GM12873 (cell line): ENCODE measurements around the gene CPNE5.

Experiments
- TF ChIP-seq, protein P1 (sequence below): IDR thresholded peaks from 2 replicates; pipeline ENCODE4 v1.5.1; 2012; ENCODE audit warnings: low read depth, mild to moderate bottlenecking, moderate library complexity, low read length, control low read depth; ENCODE audit not compliant: insufficient read depth; ENCODE audit errors: missing control alignments

The CPNE5 gene

DNA sequence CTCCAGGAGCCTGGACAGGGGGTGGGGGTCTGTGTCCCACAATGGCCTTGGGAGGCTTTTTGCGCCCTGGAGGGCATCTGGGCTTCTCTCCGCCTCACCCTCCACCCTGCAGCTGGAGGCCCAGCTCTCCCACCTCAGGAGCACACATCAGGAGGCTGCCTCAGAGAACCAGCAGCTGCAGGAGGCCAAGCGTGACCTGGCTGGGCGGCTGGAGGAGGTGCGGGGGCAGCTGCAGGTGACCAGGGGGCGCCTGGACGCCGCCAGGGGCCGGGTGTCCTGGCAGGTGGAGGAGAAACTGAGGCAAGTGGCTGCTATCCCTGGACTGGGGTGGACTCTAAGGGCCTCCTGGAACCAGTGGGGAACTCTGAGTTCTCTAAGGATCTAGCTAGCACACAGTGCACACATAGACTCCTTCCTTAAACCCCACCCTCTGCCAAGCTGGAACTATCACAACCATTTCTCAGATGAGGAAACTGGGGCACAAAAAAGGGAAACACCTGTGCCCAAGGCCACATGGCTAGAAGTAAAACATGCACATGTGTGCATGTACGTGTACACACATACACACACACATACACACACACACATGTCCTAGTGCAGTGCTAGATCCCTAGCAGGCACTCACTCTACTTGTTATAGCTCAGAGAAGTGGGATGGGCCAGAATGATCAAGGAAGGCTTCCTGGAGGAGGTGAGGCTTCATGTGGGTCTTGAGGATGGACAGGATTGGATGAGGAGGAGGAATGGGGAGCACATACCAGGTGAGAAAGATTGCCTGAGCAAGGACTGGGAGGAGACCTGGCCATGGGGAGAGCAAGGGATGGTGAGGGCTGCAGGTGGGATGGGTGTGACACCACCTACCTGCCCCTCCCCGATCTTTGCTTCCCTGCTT, 118.7 kb downstream of the CPNE5 start:
- TF ChIP-seq, protein P1, sequence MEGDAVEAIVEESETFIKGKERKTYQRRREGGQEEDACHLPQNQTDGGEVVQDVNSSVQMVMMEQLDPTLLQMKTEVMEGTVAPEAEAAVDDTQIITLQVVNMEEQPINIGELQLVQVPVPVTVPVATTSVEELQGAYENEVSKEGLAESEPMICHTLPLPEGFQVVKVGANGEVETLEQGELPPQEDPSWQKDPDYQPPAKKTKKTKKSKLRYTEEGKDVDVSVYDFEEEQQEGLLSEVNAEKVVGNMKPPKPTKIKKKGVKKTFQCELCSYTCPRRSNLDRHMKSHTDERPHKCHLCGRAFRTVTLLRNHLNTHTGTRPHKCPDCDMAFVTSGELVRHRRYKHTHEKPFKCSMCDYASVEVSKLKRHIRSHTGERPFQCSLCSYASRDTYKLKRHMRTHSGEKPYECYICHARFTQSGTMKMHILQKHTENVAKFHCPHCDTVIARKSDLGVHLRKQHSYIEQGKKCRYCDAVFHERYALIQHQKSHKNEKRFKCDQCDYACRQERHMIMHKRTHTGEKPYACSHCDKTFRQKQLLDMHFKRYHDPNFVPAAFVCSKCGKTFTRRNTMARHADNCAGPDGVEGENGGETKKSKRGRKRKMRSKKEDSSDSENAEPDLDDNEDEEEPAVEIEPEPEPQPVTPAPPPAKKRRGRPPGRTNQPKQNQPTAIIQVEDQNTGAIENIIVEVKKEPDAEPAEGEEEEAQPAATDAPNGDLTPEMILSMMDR: no peak

DNA sequence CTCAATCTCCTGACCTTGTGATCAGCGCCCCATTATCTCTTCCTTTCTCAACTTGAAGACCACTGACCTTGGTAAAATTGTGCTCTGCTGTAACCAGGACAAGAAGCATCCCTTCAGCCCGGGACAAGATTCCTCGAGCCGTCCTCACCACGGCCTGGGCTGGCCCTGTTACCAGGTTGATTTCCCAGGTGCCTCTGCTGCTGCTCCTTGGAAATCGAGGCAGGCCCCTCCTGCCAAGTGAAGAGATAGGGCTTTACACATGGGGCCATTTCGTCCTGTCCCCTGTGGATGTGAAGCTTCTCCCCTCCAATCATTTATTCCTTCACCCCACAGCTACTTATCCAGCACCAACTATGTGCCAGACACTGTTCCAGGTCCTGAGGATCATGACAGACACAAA, 120.1 kb downstream of the CPNE5 start:
- TF ChIP-seq, protein P1: no peak

DNA sequence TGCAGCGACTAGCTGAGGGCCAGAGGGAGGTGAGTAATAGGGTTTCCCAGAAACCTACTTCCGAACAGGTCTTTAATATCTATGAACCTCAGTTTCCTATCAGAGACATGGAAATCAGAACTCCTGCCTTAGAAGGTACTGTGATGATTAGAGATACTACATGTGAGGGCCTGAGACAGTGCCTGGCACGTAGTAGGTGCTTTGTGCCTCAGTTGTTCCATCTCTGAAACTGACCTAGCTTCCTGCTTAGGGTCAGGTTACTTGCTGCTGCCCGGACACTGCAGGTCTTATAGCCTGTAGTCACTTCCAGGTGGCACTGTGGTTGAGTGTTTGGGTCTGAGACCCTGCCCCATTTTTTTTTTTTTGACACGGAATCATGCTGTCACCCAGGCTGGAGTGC, 120.7 kb downstream of the CPNE5 start:
- TF ChIP-seq, protein P1: no peak

DNA sequence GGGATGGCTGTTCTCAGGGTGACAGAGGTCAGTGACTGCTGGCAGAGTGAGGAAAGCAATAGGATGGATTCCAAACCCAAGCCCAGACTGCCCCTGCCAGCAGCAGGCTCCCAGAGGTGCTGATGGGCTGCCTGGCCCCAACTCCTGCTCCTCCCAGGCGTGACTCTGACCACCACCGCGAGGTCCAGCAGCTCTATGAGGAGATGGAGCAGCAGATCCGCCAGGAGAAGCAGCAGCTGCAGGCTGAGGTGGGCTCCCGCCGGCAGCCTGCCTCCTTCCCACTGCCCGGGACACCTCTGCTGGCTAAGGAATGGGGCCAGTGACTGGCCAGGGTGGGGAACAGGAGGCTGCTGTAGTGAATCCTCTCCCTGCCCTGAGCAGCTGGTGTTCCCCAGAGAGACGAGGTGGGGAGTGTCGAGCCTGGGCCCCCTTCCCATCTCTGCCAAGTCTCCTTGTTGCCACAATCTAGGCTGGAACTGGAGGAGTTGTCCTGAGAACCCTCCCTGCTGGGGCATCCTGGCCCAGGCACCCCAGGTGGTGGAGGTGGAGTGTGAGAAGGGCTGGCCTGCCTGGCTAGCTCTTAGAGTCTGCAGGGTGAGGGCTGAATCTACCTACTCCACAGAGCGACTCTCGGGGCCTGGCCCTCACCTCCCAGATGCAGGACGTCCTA, 121.2 kb downstream of the CPNE5 start:
- TF ChIP-seq, protein P1: no peak

DNA sequence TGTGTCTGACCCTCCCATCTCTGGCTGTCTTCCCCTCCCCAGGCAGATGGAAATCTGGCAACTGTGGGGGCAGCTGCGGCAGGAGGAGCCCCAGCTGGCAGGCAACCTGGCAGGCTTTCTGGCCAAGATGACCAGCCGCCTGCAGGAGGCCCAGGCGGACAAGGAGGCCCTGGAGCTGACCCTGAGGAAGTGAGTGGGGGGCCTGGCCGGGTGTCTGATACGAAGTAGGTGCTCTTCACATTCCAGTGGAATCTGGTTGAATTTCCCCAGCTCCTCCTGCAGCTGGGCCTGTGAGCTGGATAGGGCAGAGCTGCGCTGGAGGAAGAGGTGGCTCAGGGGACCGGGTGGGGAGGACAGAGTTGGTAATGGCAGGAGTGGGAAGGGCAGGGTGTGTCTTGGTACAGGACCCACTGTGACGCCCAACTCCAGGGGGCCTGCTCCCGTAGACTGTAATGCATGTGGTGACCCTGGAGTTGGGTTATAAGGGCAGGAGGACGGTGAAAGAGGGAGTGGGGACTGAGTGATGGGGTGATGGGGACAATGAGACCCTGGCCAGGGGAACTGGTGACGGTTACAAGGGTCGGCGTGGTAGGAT, 121.9 kb downstream of the CPNE5 start:
- TF ChIP-seq, protein P1: no peak

DNA sequence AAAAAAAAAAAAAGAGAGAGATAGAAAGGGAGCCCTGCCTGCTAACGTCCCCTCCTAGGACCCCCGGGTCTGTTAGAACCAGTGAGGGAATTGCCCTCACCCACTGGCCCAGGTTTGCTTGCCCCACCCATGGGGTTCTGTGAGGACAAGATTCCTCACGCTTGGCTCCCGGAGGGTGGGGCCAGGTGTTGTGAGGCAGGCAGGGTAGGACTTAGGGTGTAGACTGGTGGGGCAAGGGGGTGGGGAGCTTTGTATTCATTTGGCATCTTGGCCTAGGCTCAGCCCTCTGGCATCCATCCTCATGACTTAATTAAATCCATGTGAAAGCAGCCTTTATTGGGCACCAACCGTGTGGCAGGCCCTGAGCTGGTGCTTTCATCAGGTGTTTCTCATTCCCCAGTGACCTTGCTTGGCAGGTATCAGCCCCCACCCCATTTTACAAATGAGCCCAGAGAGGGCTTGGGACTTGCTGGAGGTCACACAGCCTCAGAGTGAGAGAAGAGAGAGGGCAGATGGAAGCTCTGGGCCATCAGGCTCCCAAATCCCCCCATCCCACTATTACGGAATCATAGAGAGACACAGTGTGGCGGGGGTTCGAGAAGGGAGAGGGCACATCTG, 122.7 kb downstream of the CPNE5 start:
- TF ChIP-seq, protein P1: no peak

DNA sequence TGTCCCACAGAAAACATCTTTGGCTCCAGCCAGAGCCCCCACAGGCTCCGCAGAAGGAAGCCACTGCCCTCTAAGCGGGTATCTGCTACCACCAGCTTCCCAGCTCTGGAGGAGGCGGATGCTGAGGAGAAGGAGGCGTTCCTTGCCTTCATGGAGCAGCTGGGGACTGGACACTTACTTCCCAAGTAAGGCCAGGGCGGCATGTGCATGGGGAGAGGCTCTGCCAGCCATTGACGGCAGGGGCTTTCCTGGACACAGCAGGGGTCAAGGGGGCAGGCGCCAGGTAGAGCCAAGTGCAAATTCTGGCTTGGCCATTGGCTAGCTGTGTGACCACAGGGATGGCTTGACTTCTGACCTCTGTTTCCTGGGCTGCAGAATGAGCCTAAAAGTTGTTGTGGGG, 123.8 kb downstream of the CPNE5 start:
- TF ChIP-seq, protein P1: no peak
